Keratinocyte (primary cell): ENCODE measurements around the gene C10orf95. TPM values are rescaled to one million over a fixed set of nuclear protein-coding genes. Genes with fewer than 3 reads are reported as not detected.

ENCODE experiments used
- DNase-seq: peaks from one replicate; pipeline ENCODE4 v3.0.0-alpha.2; 2011; ENCODE audit warnings: low read depth, missing footprints, low spot score
- FAIRE-seq: peaks from 2 replicates; lab custom pipeline; 2011; peaks lifted over from hg19 to GRCh38; lab: Jason Lieb, UNC
- H2AFZ ChIP-seq: 2 replicates; pipeline ENCODE4 v1.6.0; 2012; ENCODE audit warnings: low read length, control low read depth, inconsistent platforms; ENCODE audit not compliant: control insufficient read depth
- H3K27ac ChIP-seq: 2 replicates; pipeline ENCODE4 v1.5.1; 2011; ENCODE audit warnings: low read length; ENCODE audit not compliant: control insufficient read depth, insufficient read depth
- H3K27me3 ChIP-seq: 3 replicates; pipeline ENCODE4 v1.6.0; 2011; ENCODE audit warnings: low read length; ENCODE audit not compliant: control insufficient read depth, insufficient read depth; ENCODE audit errors: extremely low read depth
- H3K36me3 ChIP-seq, 2 experiments: 2 replicates in 1 of 2; 3 replicates in 1 of 2; pipeline ENCODE4 v1.5.1; 2011; ENCODE audit warnings: low read length in 2 of 2, mild to moderate bottlenecking in 1 of 2; ENCODE audit not compliant: control insufficient read depth in 2 of 2, insufficient read depth in 2 of 2; ENCODE audit errors: extremely low read depth in 1 of 2
- H3K4me1 ChIP-seq: 3 replicates; pipeline ENCODE4 v1.5.1; 2011; ENCODE audit warnings: low read length; ENCODE audit not compliant: control insufficient read depth, insufficient read depth; ENCODE audit errors: extremely low read depth
- H3K4me2 ChIP-seq: 3 replicates; pipeline ENCODE4 v1.6.0; 2011; ENCODE audit warnings: low read depth, low read length; ENCODE audit not compliant: control insufficient read depth, insufficient read depth; ENCODE audit errors: extremely low read depth
- H3K4me3 ChIP-seq, 3 experiments: fragments of 200-600 bp in 1 of 3; sonication (generic) in 1 of 3; 2 replicates in 2 of 3; 3 replicates in 1 of 3; pipeline ENCODE4 v1.5.1; 2011 to 2016; ENCODE audit warnings: low read length in 3 of 3, mild to moderate bottlenecking in 3 of 3, control low read depth in 2 of 3, inconsistent platforms in 1 of 3, low read depth in 1 of 3, mixed read lengths in 1 of 3, mixed run types in 1 of 3, moderate library complexity in 1 of 3; ENCODE audit not compliant: control insufficient read depth in 2 of 3, insufficient read depth in 2 of 3; ENCODE audit errors: extremely low read depth in 1 of 3
- H3K79me2 ChIP-seq: 2 replicates; pipeline ENCODE4 v1.6.0; 2012; ENCODE audit warnings: low read length; ENCODE audit not compliant: control insufficient read depth, insufficient read depth
- H3K9ac ChIP-seq: 3 replicates; pipeline ENCODE4 v1.6.0; 2011; ENCODE audit warnings: low read length; ENCODE audit not compliant: control insufficient read depth, insufficient read depth; ENCODE audit errors: extremely low read depth
- H3K9me1 ChIP-seq: 3 replicates; pipeline ENCODE4 v1.6.0; 2011; ENCODE audit warnings: low read length; ENCODE audit not compliant: control insufficient read depth, insufficient read depth; ENCODE audit errors: extremely low read depth
- H3K9me3 ChIP-seq: 2 replicates; pipeline ENCODE4 v1.5.1; 2012; ENCODE audit warnings: low read depth, low read length; ENCODE audit not compliant: control insufficient read depth
- H4K20me1 ChIP-seq: 3 replicates; pipeline ENCODE4 v1.6.0; 2011; ENCODE audit warnings: low read length; ENCODE audit not compliant: control insufficient read depth, insufficient read depth; ENCODE audit errors: extremely low read depth
- CTCF ChIP-seq, 3 experiments: IDR thresholded peaks in 1 of 3; conservative IDR thresholded peaks in 1 of 3; optimal IDR thresholded peaks in 1 of 3; 2 replicates in 2 of 3; 3 replicates in 1 of 3; pipeline versions ENCODE3 to v1.5.1; 2011; ENCODE audit warnings: low read length in 3 of 3, mild to moderate bottlenecking in 3 of 3, moderate library complexity in 2 of 3, control low read depth in 1 of 3, inconsistent platforms in 1 of 3; ENCODE audit not compliant: insufficient read depth in 2 of 3; ENCODE audit errors: extremely low read depth in 1 of 3
- EZH2 ChIP-seq: IDR thresholded peaks from one replicate; pipeline ENCODE4 v1.6.1; 2012; ENCODE audit warnings: inconsistent platforms, mild to moderate bottlenecking, low read length, moderate library complexity
- dilution Hi-C: fragments of 300-500 bp; cut with MboI; formaldehyde crosslinking; loops from one replicate; pipeline ENCODE4 v1.7.0; 2020; ENCODE audit warnings: low sequenced_read_pairs; ENCODE audit not compliant: extremely low pct_ligation_motif_present
- polyA plus RNA-seq, 5 experiments: library from polyadenylated mRNA; depleted of rRNA in 3 of 5; stranded (reverse) in 3 of 5; stranded (forward) in 1 of 5; unstranded in 1 of 5; fragments of >200 nt; gene quantifications; 1 replicate in 1 of 5; 2 replicates in 3 of 5; 3 replicates in 1 of 5; pipeline versions ENCODE4 v1.2.1 to v1.2.3, GENCODE V29; 2011 to 2012; ENCODE audit warnings: missing spikeins in 2 of 5, low read depth in 1 of 5, low replicate concordance in 1 of 5

Gene C10orf95
- polyA plus RNA-seq, 1 donor (not counting 4 experiments of a cell fraction or from before 2014, with no cell fraction given): 0.63 TPM

GRCh38 chr10:102414749-102415148 lies 36.6 kb downstream of the C10orf95 start:
- DNase-seq (no peak), FAIRE-seq (no peak)
- Histone ChIP-seq H3K4me2 (no peak overlapping the region), H3K4me3 (no peak overlapping the region), H3K79me2 (no peaks in the 10 kb centered on the region), H3K27me3 (peaks cover 67% of the 10 kb centered on the region), H4K20me1 (no peaks in the 10 kb centered on the region), H2AFZ (no peak overlapping the region), H3K9me3 (no peaks in the 10 kb centered on the region), H3K36me3 (no peaks in the 10 kb centered on the region), H3K27ac (no peak overlapping the region), H3K9me1 (no peaks in the 10 kb centered on the region), H3K9ac (no peak overlapping the region), H3K4me1 (peaks cover 7% of the 10 kb centered on the region)
- dilution Hi-C loops: no loop called here
- no peak for TF ChIP-seq EZH2
- TF ChIP-seq CTCF (optimal IDR thresholded peaks at IDR 0.05 in 1 of 3, IDR thresholded peaks at IDR 0.05 in 1 of 3, conservative IDR thresholded peaks at IDR 0.05 in 1 of 3; ENCODE audit: extremely low read depth in 1 of 3, insufficient read depth in 2 of 3, low read length in 3 of 3): no peak

- H3K27me3 ChIP-seq: peaks cover 71% of the 10 kb centered on the region
- no peak overlapping the region for H3K4me3 ChIP-seq
- no peak overlapping the region for H3K27ac ChIP-seq
- H3K79me2 ChIP-seq: no peaks in the 10 kb centered on the region
- dilution Hi-C loops: no loop called here
- TF ChIP-seq EZH2 (no peak), CTCF (optimal IDR thresholded peaks at IDR 0.05 in 1 of 3, IDR thresholded peaks at IDR 0.05 in 1 of 3, conservative IDR thresholded peaks at IDR 0.05 in 1 of 3; ENCODE audit: extremely low read depth in 1 of 3, insufficient read depth in 2 of 3, low read length in 3 of 3) (no peak)
- peaks cover under 1% of the 10 kb centered on the region for H3K4me1 ChIP-seq
- no peak overlapping the region for H2AFZ ChIP-seq
- H3K9ac ChIP-seq: no peak overlapping the region
- no peaks in the 10 kb centered on the region for H3K9me3 ChIP-seq
- no peaks in the 10 kb centered on the region for H3K9me1 ChIP-seq
- FAIRE-seq: no peak
- no peaks in the 10 kb centered on the region for H4K20me1 ChIP-seq
- no peak overlapping the region for H3K4me2 ChIP-seq
- no peak for DNase-seq
- no peaks in the 10 kb centered on the region for H3K36me3 ChIP-seq
Measured at GRCh38 chr10:102413806-102414561, 37.4 kb downstream of the C10orf95 start.
